ENCODE data around the gene RNU1-3. TPM values are rescaled to one million over a fixed set of nuclear protein-coding genes. Genes with fewer than 3 reads are reported as not detected.
"Not testable (repeated sequence)": the region's sequence is repeated elsewhere in the genome, so short reads cannot be mapped to it uniquely, and the experiment has no call there.

The RNU1-3 gene
- total and polyA plus RNA-seq, 2 donors (not counting 1 experiment from before 2014, with no cell fraction given) = 4,377 TPM; not detected in 1

- H3K27me3 Mint-ChIP-seq; intact Hi-C loops (cut with micrococcal nuclease); CTCF ChIA-PET; H2AFZ ChIP-seq (ENCODE audit: insufficient read depth, low read depth, low read length, poor library complexity, severe bottlenecking); H3K9me3 ChIP-seq (ENCODE audit: control extremely low read depth in 1 of 3, control insufficient read depth in 2 of 3, insufficient read depth in 1 of 3, low read length in 2 of 3); H3K36me3 ChIP-seq (replicated peaks in 1 of 2; ENCODE audit: control extremely low read depth in 1 of 2, control insufficient read depth in 1 of 2, extremely low read depth in 1 of 2, insufficient read depth in 2 of 2, low read length in 1 of 2); H3K27ac ChIP-seq (ENCODE audit: low read length in 2 of 2); ATAC-seq (ENCODE audit: low read depth); H3K4me3 Mint-ChIP-seq; H4K20me1 ChIP-seq (ENCODE audit: control insufficient read depth, insufficient read depth, low read length, poor library complexity, severe bottlenecking); DNase-seq; H3K27ac Mint-ChIP-seq; H3K9ac ChIP-seq (ENCODE audit: low read length); H3K79me2 ChIP-seq (ENCODE audit: control insufficient read depth, insufficient read depth, low read length); H3K4me3 ChIP-seq (ENCODE audit: control extremely low read depth in 1 of 5, extremely low read depth in 1 of 5, insufficient read depth in 1 of 5, low read depth in 2 of 5, low read length in 4 of 5); POLR2A ChIA-PET; H3K27me3 ChIP-seq (replicated peaks in 1 of 4; ENCODE audit: control extremely low read depth in 1 of 4, control insufficient read depth in 3 of 4, insufficient read depth in 4 of 4, low read length in 3 of 4); H3K4me1 Mint-ChIP-seq; H3K9me3 Mint-ChIP-seq (ENCODE audit: insufficient read depth); H3K4me1 ChIP-seq (ENCODE audit: control insufficient read depth in 2 of 2, insufficient read depth in 2 of 2, low read length in 2 of 2); H3K4me2 ChIP-seq (replicated peaks; ENCODE audit: low read depth, low read length, poor library complexity, severe bottlenecking): not testable (repeated sequence)
- 76% methylated on average over 4 of the region's 5 CpGs for WGBS (ENCODE audit: insufficient coverage)
These were observed 45.4 kb upstream of the RNU1-3 start for GRCh38 chr1:16712131-16712530.

GRCh38 chr1:16710618-16711017, 43.9 kb upstream of the RNU1-3 start:
- not testable (repeated sequence) for H3K79me2 ChIP-seq (ENCODE audit: control insufficient read depth, insufficient read depth, low read length); H3K4me3 Mint-ChIP-seq

GRCh38 chr1:16709659-16710087, 42.9 kb upstream of the RNU1-3 start:
- H2AFZ ChIP-seq (ENCODE audit: insufficient read depth, low read depth, low read length, poor library complexity, severe bottlenecking); H3K27me3 ChIP-seq (replicated peaks in 1 of 4; ENCODE audit: control extremely low read depth in 1 of 4, control insufficient read depth in 3 of 4, insufficient read depth in 4 of 4, low read length in 3 of 4); H3K4me2 ChIP-seq (replicated peaks; ENCODE audit: low read depth, low read length, poor library complexity, severe bottlenecking); intact Hi-C loops (cut with micrococcal nuclease); POLR2A ChIA-PET; H3K9me3 Mint-ChIP-seq (ENCODE audit: insufficient read depth); H3K27ac Mint-ChIP-seq; H4K20me1 ChIP-seq (ENCODE audit: control insufficient read depth, insufficient read depth, low read length, poor library complexity, severe bottlenecking); H3K9me3 ChIP-seq (ENCODE audit: control extremely low read depth in 1 of 3, control insufficient read depth in 2 of 3, insufficient read depth in 1 of 3, low read length in 2 of 3); H3K4me3 Mint-ChIP-seq; H3K36me3 ChIP-seq (replicated peaks in 1 of 2; ENCODE audit: control extremely low read depth in 1 of 2, control insufficient read depth in 1 of 2, extremely low read depth in 1 of 2, insufficient read depth in 2 of 2, low read length in 1 of 2); H3K4me1 ChIP-seq (ENCODE audit: control insufficient read depth in 2 of 2, insufficient read depth in 2 of 2, low read length in 2 of 2); H3K4me3 ChIP-seq (ENCODE audit: control extremely low read depth in 1 of 5, extremely low read depth in 1 of 5, insufficient read depth in 1 of 5, low read depth in 2 of 5, low read length in 4 of 5); H3K79me2 ChIP-seq (ENCODE audit: control insufficient read depth, insufficient read depth, low read length); H3K4me1 Mint-ChIP-seq; H3K27me3 Mint-ChIP-seq; H3K9ac ChIP-seq (ENCODE audit: low read length); H3K27ac ChIP-seq (ENCODE audit: low read length in 2 of 2): not testable (repeated sequence)
- DNase-seq (peak; percentile 42), ATAC-seq (ENCODE audit: low read depth) (peak; percentile 78)
- CTCF ChIA-PET = interaction anchor here (0.8 to 2.9 kb wide), 9 partner anchors 9 to 251 kb away, joined by 3 to 15 read pairs (median 4); no protein-coding TSS in a partner anchor
- 0% methylated on average over 1 of the region's 3 CpGs for WGBS (ENCODE audit: insufficient coverage)

More at GRCh38 chr1:16710618-16711017, 43.9 kb upstream of the RNU1-3 start:
- H3K4me1 ChIP-seq (ENCODE audit: control insufficient read depth in 2 of 2, insufficient read depth in 2 of 2, low read length in 2 of 2); intact Hi-C loops (cut with micrococcal nuclease); H3K9ac ChIP-seq (ENCODE audit: low read length); H3K36me3 ChIP-seq (replicated peaks in 1 of 2; ENCODE audit: control extremely low read depth in 1 of 2, control insufficient read depth in 1 of 2, extremely low read depth in 1 of 2, insufficient read depth in 2 of 2, low read length in 1 of 2); H3K27me3 Mint-ChIP-seq; H3K27me3 ChIP-seq (replicated peaks in 1 of 4; ENCODE audit: control extremely low read depth in 1 of 4, control insufficient read depth in 3 of 4, insufficient read depth in 4 of 4, low read length in 3 of 4); H3K4me2 ChIP-seq (replicated peaks; ENCODE audit: low read depth, low read length, poor library complexity, severe bottlenecking); H3K27ac ChIP-seq (ENCODE audit: low read length in 2 of 2); POLR2A ChIA-PET; H4K20me1 ChIP-seq (ENCODE audit: control insufficient read depth, insufficient read depth, low read length, poor library complexity, severe bottlenecking); H3K4me3 ChIP-seq (ENCODE audit: control extremely low read depth in 1 of 5, extremely low read depth in 1 of 5, insufficient read depth in 1 of 5, low read depth in 2 of 5, low read length in 4 of 5); H3K4me1 Mint-ChIP-seq; DNase-seq; H3K9me3 ChIP-seq (ENCODE audit: control extremely low read depth in 1 of 3, control insufficient read depth in 2 of 3, insufficient read depth in 1 of 3, low read length in 2 of 3); H3K9me3 Mint-ChIP-seq (ENCODE audit: insufficient read depth); H3K27ac Mint-ChIP-seq; ATAC-seq (ENCODE audit: low read depth); H2AFZ ChIP-seq (ENCODE audit: insufficient read depth, low read depth, low read length, poor library complexity, severe bottlenecking): not testable (repeated sequence)
- no CpG with 5 or more reads among the region's 13 CpGs for WGBS (ENCODE audit: insufficient coverage)
- CTCF ChIA-PET = interaction anchor here (0.6 to 1.6 kb wide), 4 partner anchors 9 to 86 kb away, joined by 3 to 5 read pairs (median 4); no protein-coding TSS in a partner anchor

DNA sequence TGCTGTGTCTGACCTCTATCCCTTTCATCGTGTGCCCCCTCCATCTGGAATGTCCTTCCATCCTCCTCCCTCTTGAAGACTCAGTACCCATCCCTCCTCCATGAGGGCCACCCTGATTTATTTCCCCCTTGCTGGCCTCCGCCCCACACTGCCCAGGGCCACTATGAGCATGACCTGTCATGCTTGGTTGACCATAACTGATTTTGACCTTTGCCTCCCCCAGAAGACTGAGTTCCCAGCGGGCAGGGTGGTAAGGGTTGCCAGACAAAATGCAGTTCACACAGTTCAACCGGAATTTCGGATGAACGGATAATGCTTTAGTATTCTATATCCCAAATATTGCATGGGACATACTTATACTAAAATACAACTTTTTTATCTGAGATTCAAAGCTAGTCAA, 42.0 kb upstream of the RNU1-3 start:
- intact Hi-C loops (cut with micrococcal nuclease) = not testable (repeated sequence)
- CTCF ChIA-PET = interaction anchor here (0.6 to 3.3 kb wide), 15 partner anchors 8 to 735 kb away, joined by 3 to 15 read pairs (median 4); no protein-coding TSS in a partner anchor

More for the DNA sequence above, 42.0 kb upstream of the RNU1-3 start:
- H3K27me3 Mint-ChIP-seq; H3K9me3 Mint-ChIP-seq (ENCODE audit: insufficient read depth); H3K9me3 ChIP-seq (ENCODE audit: control extremely low read depth in 1 of 3, control insufficient read depth in 2 of 3, insufficient read depth in 1 of 3, low read length in 2 of 3); H3K4me2 ChIP-seq (replicated peaks; ENCODE audit: low read depth, low read length, poor library complexity, severe bottlenecking); H3K27ac ChIP-seq (ENCODE audit: low read length in 2 of 2); H3K4me1 Mint-ChIP-seq; H3K79me2 ChIP-seq (ENCODE audit: control insufficient read depth, insufficient read depth, low read length); ATAC-seq (ENCODE audit: low read depth); H3K4me3 Mint-ChIP-seq; H3K27ac Mint-ChIP-seq; H3K27me3 ChIP-seq (replicated peaks in 1 of 4; ENCODE audit: control extremely low read depth in 1 of 4, control insufficient read depth in 3 of 4, insufficient read depth in 4 of 4, low read length in 3 of 4); H4K20me1 ChIP-seq (ENCODE audit: control insufficient read depth, insufficient read depth, low read length, poor library complexity, severe bottlenecking); H3K9ac ChIP-seq (ENCODE audit: low read length); H2AFZ ChIP-seq (ENCODE audit: insufficient read depth, low read depth, low read length, poor library complexity, severe bottlenecking); H3K4me1 ChIP-seq (ENCODE audit: control insufficient read depth in 2 of 2, insufficient read depth in 2 of 2, low read length in 2 of 2); H3K36me3 ChIP-seq (replicated peaks in 1 of 2; ENCODE audit: control extremely low read depth in 1 of 2, control insufficient read depth in 1 of 2, extremely low read depth in 1 of 2, insufficient read depth in 2 of 2, low read length in 1 of 2); H3K4me3 ChIP-seq (ENCODE audit: control extremely low read depth in 1 of 5, extremely low read depth in 1 of 5, insufficient read depth in 1 of 5, low read depth in 2 of 5, low read length in 4 of 5); DNase-seq: not testable (repeated sequence)
- WGBS (ENCODE audit: insufficient coverage) = no CpG with 5 or more reads among the region's 6 CpGs
- POLR2A ChIA-PET = interaction anchor here (1.7 to 1.8 kb wide), 2 partner anchors 96 to 195 kb away, joined by 7 to 8 read pairs; partner anchors contain the start of genes NBPF1 and RNU1-1
